HG03159 (cell line): Measurements from ENCODE around the gene ARHGAP15.
A peak's percentile ranks its signal among the peaks of the same experiment; 100 is the strongest.

Experiments
- ATAC-seq: cut with Tn5 transposase; IDR thresholded peaks from one replicate; pipeline ENCODE4 v1.9.1; 2021; ENCODE audit warnings: mild to moderate bottlenecking, moderate library complexity; ENCODE audit not compliant: unreplicated experiment

Gene ARHGAP15

GRCh38 chr2:143675021-143675420 is 545.8 kb downstream of the ARHGAP15 start:
- ATAC-seq, result no peak

- no peak for ATAC-seq
Measured at GRCh38 chr2:143679617-143680016, 550.4 kb downstream of the ARHGAP15 start.

- no peak for ATAC-seq
Measured at GRCh38 chr2:143680885-143681405, 551.7 kb downstream of the ARHGAP15 start.

GRCh38 chr2:143682436-143683055 is 553.3 kb downstream of the ARHGAP15 start:
- no peak for ATAC-seq

- ATAC-seq, result no peak
Measured at GRCh38 chr2:143683977-143684376, 554.8 kb downstream of the ARHGAP15 start.

GRCh38 chr2:143684551-143685320 is 555.5 kb downstream of the ARHGAP15 start:
- no peak for ATAC-seq

- no peak for ATAC-seq
Measured at GRCh38 chr2:143685421-143686078, 556.3 kb downstream of the ARHGAP15 start.

GRCh38 chr2:143686585-143687164 is 557.5 kb downstream of the ARHGAP15 start:
- no peak for ATAC-seq

GRCh38 chr2:143688248-143688647 is 559.0 kb downstream of the ARHGAP15 start:
- ATAC-seq, result no peak

- no peak for ATAC-seq
Measured at GRCh38 chr2:143688815-143689214, 559.6 kb downstream of the ARHGAP15 start.

GRCh38 chr2:143689541-143689940 is 560.3 kb downstream of the ARHGAP15 start:
- ATAC-seq, result no peak

- no peak for ATAC-seq
Measured at GRCh38 chr2:143690235-143690634, 561.0 kb downstream of the ARHGAP15 start.

- ATAC-seq, result no peak
Measured at GRCh38 chr2:143691121-143691520, 561.9 kb downstream of the ARHGAP15 start.

- no peak for ATAC-seq
Measured at GRCh38 chr2:143692162-143692561, 562.9 kb downstream of the ARHGAP15 start.

GRCh38 chr2:143692967-143693366 is 563.7 kb downstream of the ARHGAP15 start:
- no peak for ATAC-seq

- ATAC-seq, result no peak
Measured at GRCh38 chr2:143694335-143694734, 565.1 kb downstream of the ARHGAP15 start.

- peak; percentile 87 for ATAC-seq
Measured at GRCh38 chr2:143696651-143697050, 567.4 kb downstream of the ARHGAP15 start.

- peak; percentile 42 for ATAC-seq
Measured at GRCh38 chr2:143697744-143698143, 568.5 kb downstream of the ARHGAP15 start.

- ATAC-seq, result no peak
Measured at GRCh38 chr2:143698352-143698751, 569.1 kb downstream of the ARHGAP15 start.

- ATAC-seq, result no peak
Measured at GRCh38 chr2:143698888-143699570, 569.8 kb downstream of the ARHGAP15 start.

- no peak for ATAC-seq
Measured at GRCh38 chr2:143700865-143701264, 571.6 kb downstream of the ARHGAP15 start.
